IMR-90 (cell line): ENCODE data around the gene ASF1B. TPM values are rescaled to one million over a fixed set of nuclear protein-coding genes. Genes with fewer than 3 reads are reported as not detected.

Experiments
- ATAC-seq: fragments of 200-7000 bp; cut with Tn5 transposase; 2 replicates; pipeline ENCODE4 v1.9.1; 2020; ENCODE audit warnings: low read depth, mild to moderate bottlenecking, moderate library complexity
- BruUV-seq: library from RNA; stranded (reverse); fragments of 400-500 nt; replicated peaks from 2 replicates; lab custom pipeline; 2021; lab: Mats Ljungman, UMichigan
- CTCF ChIA-PET: fragments of 300-600 bp; formaldehyde crosslinking; extraction: SDS; loops from one replicate; lab custom pipeline; 2021; ENCODE audit warnings: antibody characterized with exemption; lab: Yijun Ruan, JAX
- POLR2A ChIA-PET: fragments of 300-600 bp; sonication (Branson Sonifier 250); formaldehyde crosslinking; loops from one replicate; lab custom pipeline; 2022; ENCODE audit warnings: antibody characterized with exemption; ENCODE audit not compliant: unreplicated experiment; lab: Charles Lee
- DNase-seq: peaks from one replicate; pipeline ENCODE4 v3.0.0; 2013
- H2AFZ ChIP-seq: replicated peaks from 2 replicates; pipeline ENCODE3; 2013; ENCODE audit warnings: low read length, mild to moderate bottlenecking; ENCODE audit not compliant: poor library complexity
- H2AK5ac ChIP-seq: 2 replicates; pipeline ENCODE4 v1.6.1; 2013; ENCODE audit warnings: low read depth, low read length, inconsistent platforms
- H2AK9ac ChIP-seq: replicated peaks from 2 replicates; pipeline ENCODE3; 2013; ENCODE audit warnings: mild to moderate bottlenecking, low read depth, low read length, moderate library complexity; ENCODE audit not compliant: poor library complexity
- H2BK120ac ChIP-seq: 2 replicates; pipeline ENCODE4 v1.6.1; 2013; ENCODE audit warnings: low read depth, low read length, inconsistent platforms
- H2BK15ac ChIP-seq: 3 replicates; pipeline ENCODE4 v1.6.1; 2013; ENCODE audit warnings: low read depth, low read length, inconsistent platforms
- H2BK20ac ChIP-seq: 2 replicates; pipeline ENCODE4 v1.6.1; 2013; ENCODE audit warnings: low read depth, mild to moderate bottlenecking, inconsistent platforms, low read length, moderate library complexity
- H2BK5ac ChIP-seq: 2 replicates; pipeline ENCODE4 v1.6.1; 2013; ENCODE audit warnings: mild to moderate bottlenecking, low read depth, low read length, inconsistent platforms; ENCODE audit not compliant: poor library complexity, severe bottlenecking
- H3K14ac ChIP-seq: replicated peaks from 2 replicates; pipeline ENCODE4 v1.6.1; 2013; ENCODE audit warnings: low read depth, low read length, inconsistent platforms
- H3K18ac ChIP-seq: 2 replicates; pipeline ENCODE4 v1.6.1; 2013; ENCODE audit warnings: low read depth, low read length, control low read depth
- H3K23ac ChIP-seq: 2 replicates; pipeline ENCODE4 v1.6.1; 2013; ENCODE audit warnings: low read depth, low read length, inconsistent platforms
- H3K27ac ChIP-seq: 2 replicates; pipeline ENCODE4 v1.5.1; 2013; ENCODE audit warnings: mild to moderate bottlenecking, control low read depth, low read length; ENCODE audit not compliant: insufficient read depth
- H3K27me3 ChIP-seq: 2 replicates; pipeline ENCODE4 v1.6.1; 2013; ENCODE audit warnings: low read length; ENCODE audit not compliant: control insufficient read depth, insufficient read depth
- H3K36me3 ChIP-seq: 2 replicates; pipeline ENCODE4 v1.6.1; 2013; ENCODE audit warnings: low read length, mixed read lengths; ENCODE audit not compliant: control insufficient read depth, insufficient read depth
- H3K4ac ChIP-seq: 2 replicates; pipeline ENCODE4 v1.6.1; 2013; ENCODE audit warnings: low read depth, low read length, inconsistent platforms
- H3K4me1 ChIP-seq: 2 replicates; pipeline ENCODE4 v1.6.1; 2013; ENCODE audit warnings: low read length, mixed read lengths; ENCODE audit not compliant: control insufficient read depth, insufficient read depth
- H3K4me2 ChIP-seq: 2 replicates; pipeline ENCODE4 v1.6.1; 2013; ENCODE audit warnings: low read depth, mild to moderate bottlenecking, control low read depth, low read length, moderate library complexity
- H3K4me3 ChIP-seq: 2 replicates; pipeline ENCODE4 v1.5.1; 2013; ENCODE audit warnings: low read depth, mild to moderate bottlenecking, control low read depth, low read length, moderate library complexity; ENCODE audit not compliant: insufficient read depth
- H3K56ac ChIP-seq: 2 replicates; pipeline ENCODE4 v1.6.1; 2013; ENCODE audit warnings: low read length, inconsistent platforms; ENCODE audit not compliant: insufficient read depth; ENCODE audit errors: extremely low read depth
- H3K79me1 ChIP-seq, 2 experiments: 2 replicates each; pipeline ENCODE4 v1.6.1; 2013; ENCODE audit warnings: low read length in 2 of 2, inconsistent platforms in 1 of 2, low read depth in 1 of 2
- H3K9ac ChIP-seq: 2 replicates; pipeline ENCODE4 v1.6.1; 2013; ENCODE audit warnings: low read depth, low read length, control low read depth
- H3K9me1 ChIP-seq: 2 replicates; pipeline ENCODE4 v1.6.1; 2013; ENCODE audit warnings: low read length, inconsistent platforms; ENCODE audit not compliant: insufficient read depth
- H3K9me3 ChIP-seq: 2 replicates; pipeline ENCODE4 v1.6.1; 2013; ENCODE audit warnings: low read length; ENCODE audit not compliant: control insufficient read depth, insufficient read depth
- H4K20me1 ChIP-seq: 2 replicates; pipeline ENCODE4 v1.6.1; 2013; ENCODE audit warnings: low read length, inconsistent platforms; ENCODE audit not compliant: insufficient read depth
- H4K5ac ChIP-seq: 2 replicates; pipeline ENCODE4 v1.6.1; 2013; ENCODE audit warnings: mild to moderate bottlenecking, low read depth, low read length, control low read depth
- H4K8ac ChIP-seq, 2 experiments: 2 replicates each; pipeline ENCODE4 v1.6.1; 2013; ENCODE audit warnings: low read depth in 2 of 2, low read length in 2 of 2, control low read depth in 1 of 2, inconsistent platforms in 1 of 2
- H4K91ac ChIP-seq: 2 replicates; pipeline ENCODE4 v1.6.1; 2013; ENCODE audit warnings: low read depth, low read length, inconsistent platforms; ENCODE audit not compliant: insufficient read depth
- CEBPB ChIP-seq: IDR thresholded peaks from 2 replicates; pipeline ENCODE4 v1.6.1; 2012; ENCODE audit warnings: low read depth, low read length, improper control_type of control experiment
- CHD1 ChIP-seq: IDR thresholded peaks from 2 replicates; pipeline ENCODE4 v1.6.1; 2012; ENCODE audit warnings: low read depth, low read length, improper control_type of control experiment
- CTCF ChIP-seq: conservative IDR thresholded peaks from 2 replicates; pipeline ENCODE4 v1.5.1; 2012; ENCODE audit warnings: mild to moderate bottlenecking, low read depth, low read length, improper control_type of control experiment
- FOS ChIP-seq: fragments of 150-350 bp; IDR thresholded peaks from 2 replicates; pipeline ENCODE4 v1.6.1; 2016; ENCODE audit warnings: low read depth, low read length
- MAFK ChIP-seq: IDR thresholded peaks from 2 replicates; pipeline ENCODE4 v1.6.1; 2012; ENCODE audit warnings: low read depth, low read length, improper control_type of control experiment
- MAZ ChIP-seq: IDR thresholded peaks from 2 replicates; pipeline ENCODE4 v1.6.1; 2012; ENCODE audit warnings: low read depth, mild to moderate bottlenecking, low read length, improper control_type of control experiment, moderate library complexity, borderline replicate concordance
- MXI1 ChIP-seq: IDR thresholded peaks from 2 replicates; pipeline ENCODE4 v1.6.1; 2012; ENCODE audit warnings: low read depth, mild to moderate bottlenecking, low read length, moderate library complexity, borderline replicate concordance
- NFE2L2 ChIP-seq: fragments of 150-350 bp; IDR thresholded peaks from 2 replicates; pipeline ENCODE4 v1.6.1; 2016; ENCODE audit warnings: low read depth, mild to moderate bottlenecking, low read length
- RCOR1 ChIP-seq: IDR thresholded peaks from 2 replicates; pipeline ENCODE4 v1.6.1; 2012; ENCODE audit warnings: mild to moderate bottlenecking, low read length, improper control_type of control experiment; ENCODE audit not compliant: insufficient replicate concordance
- RFX5 ChIP-seq: IDR thresholded peaks from 2 replicates; pipeline ENCODE4 v1.8.0; 2012; ENCODE audit warnings: low read depth, mild to moderate bottlenecking, low read length, moderate library complexity
- SMC3 ChIP-seq: fragments of 150-350 bp; IDR thresholded peaks from 2 replicates; pipeline ENCODE4 v1.6.1; 2016; ENCODE audit warnings: low read depth, mild to moderate bottlenecking, antibody characterized with exemption, low read length, moderate library complexity
- USF2 ChIP-seq: fragments of 150-350 bp; IDR thresholded peaks from 2 replicates; pipeline ENCODE4 v1.6.1; 2017; ENCODE audit warnings: mild to moderate bottlenecking, antibody characterized with exemption, low read length, low read depth
- WGBS, 2 experiments: methylation state at CpG; one replicate each; pipeline versions ENCODE4 v1.1.5 to v1.1.7; 2013; ENCODE audit warnings: missing lambda C conversion rate in 2 of 2; ENCODE audit not compliant: insufficient read length in 1 of 2; ENCODE audit errors: extremely low coverage in 2 of 2; 5-methylcytosine and 5-hydroxymethylcytosine counted together
- dilution Hi-C: fragments of 300-500 bp; cut with HindIII; formaldehyde crosslinking; loops from one replicate; pipeline ENCODE4 v1.14.3; 2018; ENCODE audit warnings: low sequenced_read_pairs; ENCODE audit not compliant: unreplicated experiment
- in situ Hi-C: fragments of 300-500 bp; cut with MboI; formaldehyde crosslinking; loops from 3 replicates; pipeline ENCODE4 v1.14.3; 2019; ENCODE audit warnings: low sequenced_read_pairs, inconsistent platforms, mixed read lengths
- intact Hi-C: fragments of 100-400 bp; cut with micrococcal nuclease; formaldehyde crosslinking; loops from 2 replicates; pipeline ENCODE4 v1.10.0; 2022
- polyA plus RNA-seq, 3 experiments: library from polyadenylated mRNA; depleted of rRNA; stranded (reverse); fragments of >200 nt; gene quantifications; 2 replicates each; pipeline ENCODE4 v1.2.3, GENCODE V29; 2012; ENCODE audit warnings: low replicate concordance in 1 of 3
- total RNA-seq: library from RNA; depleted of rRNA; stranded (reverse); fragments of >200 nt; gene quantifications from 2 replicates; pipeline ENCODE4 v1.2.3, GENCODE V29; 2012

Gene ASF1B
- total and polyA plus RNA-seq, 2 of the 4 experiments (the other 2 are of a cell fraction) = 10.4 to 12.1 TPM

- Histone ChIP-seq H4K91ac (no peak overlapping the region), H3K18ac (no peak overlapping the region), H3K27me3 (no peaks in the 10 kb centered on the region), H3K4ac (no peak overlapping the region), H3K14ac (no peak overlapping the region), H2AK9ac (no peak overlapping the region), H3K23ac (no peak overlapping the region), H2BK5ac (no peak overlapping the region), H2BK20ac (no peak overlapping the region), H4K8ac (no peak overlapping the region), H3K4me3 (no peak overlapping the region), H2AFZ (no peak overlapping the region), H2BK15ac (no peak overlapping the region), H3K9me3 (peaks cover 8% of the 10 kb centered on the region), H3K9me1 (peaks cover 3% of the 10 kb centered on the region; the same call in 1 of the 2 replicates), H3K36me3 (peaks cover 19% of the 10 kb centered on the region), H3K4me2 (no peak overlapping the region), H3K56ac (no peak overlapping the region), H3K27ac (no peak overlapping the region), H3K79me1 (no peaks in the 10 kb centered on the region; a peak in 1 of 4 replicates), H4K20me1 (no peaks in the 10 kb centered on the region), H4K5ac (no peak overlapping the region), H2AK5ac (no peak overlapping the region), H2BK120ac (no peak overlapping the region), H3K4me1 (no peaks in the 10 kb centered on the region), H3K9ac (no peak overlapping the region)
- DNase-seq = no peak
- BruUV-seq = no TSS peak
- in situ Hi-C loops = loop anchor here (25.0 kb wide), 1 partner anchor 333 kb away; the partner anchor contains the start of genes C19orf53 and MRI1
- WGBS, 2 experiments = 100% methylated on average over 2 of the region's 7 CpGs; no CpG with 5 or more reads in 1 of the 2 experiments
- TF ChIP-seq MXI1 = no peak
- TF ChIP-seq SMC3 = no peak
- TF ChIP-seq NFE2L2 = no peak
- no peak for TF ChIP-seq CTCF
- TF ChIP-seq USF2 = no peak
- no peak for TF ChIP-seq FOS
- TF ChIP-seq MAZ = no peak
- TF ChIP-seq CHD1 = no peak
- no peak for TF ChIP-seq RFX5
- no peak for TF ChIP-seq CEBPB
- TF ChIP-seq RCOR1 = no peak
- TF ChIP-seq MAFK = no peak
- ChIA-PET CTCF (interaction anchor here (0.7 to 1.1 kb wide), 2 partner anchors 35 to 42 kb away, joined by 3 to 4 read pairs; partner anchors contain the start of gene ASF1B), POLR2A (no interaction called here)
- dilution Hi-C loops = no loop called here
- no peak for ATAC-seq
- intact Hi-C loops = no loop called here
These were observed 41.5 kb downstream of the ASF1B start for GRCh38 chr19:14094854-14095253.
